ENCODE measurements around the gene TREM1. TPM values are rescaled to one million over a fixed set of nuclear protein-coding genes. Genes with fewer than 3 reads are reported as not detected.

The TREM1 gene
- polyA plus RNA-seq, 1 donor (not counting 4 experiments of a cell fraction or from before 2014, with no cell fraction given), result not detected

DNA sequence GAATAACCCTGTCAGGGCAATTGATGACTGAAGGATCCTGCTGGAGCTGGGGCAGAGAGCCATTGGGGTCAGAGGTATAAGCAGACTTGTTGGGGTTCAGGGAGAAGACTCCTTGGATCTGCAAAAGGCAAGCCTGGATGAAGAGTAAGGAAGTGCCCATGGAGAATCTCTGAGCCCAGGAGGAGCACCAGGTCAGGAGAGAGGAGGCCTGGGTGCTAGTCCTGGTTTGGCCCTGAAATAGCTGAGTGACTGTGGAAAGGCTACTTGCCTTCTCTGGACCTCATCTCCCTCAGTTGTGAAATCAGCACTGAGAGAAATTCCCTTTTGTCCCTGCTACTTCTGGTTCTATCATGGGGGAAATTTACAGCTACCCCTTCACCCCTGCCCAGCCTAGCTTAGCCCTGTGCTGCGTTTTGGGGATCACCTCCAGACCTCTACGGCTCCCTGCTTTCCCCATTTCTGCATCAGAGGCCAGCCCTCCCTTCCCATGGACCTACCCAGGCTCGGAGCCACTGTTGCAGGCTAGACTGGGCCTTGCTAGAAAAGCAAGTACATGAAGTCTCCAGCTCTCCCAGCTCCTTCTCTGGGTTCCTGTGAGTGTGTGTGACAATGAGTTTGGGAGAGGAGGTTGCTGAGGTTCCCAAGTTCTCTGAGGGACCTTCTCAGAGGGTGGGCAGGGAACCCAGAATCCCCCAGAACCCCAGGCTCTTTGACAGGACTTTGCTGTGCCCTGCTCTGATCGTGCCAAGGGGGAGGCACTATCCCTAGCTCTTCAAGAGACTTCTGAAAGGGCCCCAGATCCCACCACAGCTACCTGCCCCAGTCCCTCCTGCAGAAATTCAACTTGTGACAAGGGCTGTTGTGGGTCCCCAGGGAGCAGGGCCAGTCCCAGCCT, 46.6 kb upstream of the TREM1 start:
- DNase-seq (ENCODE audit: low read depth, low spot score), result no peak
- peaks cover 17% of the 10 kb centered on the region for H3K27me3 ChIP-seq (ENCODE audit: control insufficient read depth, extremely low read depth, insufficient read depth, low read length)
- no peaks in the 10 kb centered on the region for H3K36me3 ChIP-seq (ENCODE audit: control insufficient read depth in 2 of 2, extremely low read depth in 1 of 2, insufficient read depth in 2 of 2, low read length in 2 of 2)
- TF ChIP-seq, protein P1, sequence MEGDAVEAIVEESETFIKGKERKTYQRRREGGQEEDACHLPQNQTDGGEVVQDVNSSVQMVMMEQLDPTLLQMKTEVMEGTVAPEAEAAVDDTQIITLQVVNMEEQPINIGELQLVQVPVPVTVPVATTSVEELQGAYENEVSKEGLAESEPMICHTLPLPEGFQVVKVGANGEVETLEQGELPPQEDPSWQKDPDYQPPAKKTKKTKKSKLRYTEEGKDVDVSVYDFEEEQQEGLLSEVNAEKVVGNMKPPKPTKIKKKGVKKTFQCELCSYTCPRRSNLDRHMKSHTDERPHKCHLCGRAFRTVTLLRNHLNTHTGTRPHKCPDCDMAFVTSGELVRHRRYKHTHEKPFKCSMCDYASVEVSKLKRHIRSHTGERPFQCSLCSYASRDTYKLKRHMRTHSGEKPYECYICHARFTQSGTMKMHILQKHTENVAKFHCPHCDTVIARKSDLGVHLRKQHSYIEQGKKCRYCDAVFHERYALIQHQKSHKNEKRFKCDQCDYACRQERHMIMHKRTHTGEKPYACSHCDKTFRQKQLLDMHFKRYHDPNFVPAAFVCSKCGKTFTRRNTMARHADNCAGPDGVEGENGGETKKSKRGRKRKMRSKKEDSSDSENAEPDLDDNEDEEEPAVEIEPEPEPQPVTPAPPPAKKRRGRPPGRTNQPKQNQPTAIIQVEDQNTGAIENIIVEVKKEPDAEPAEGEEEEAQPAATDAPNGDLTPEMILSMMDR (optimal IDR thresholded peaks at IDR 0.05 in 1 of 3, IDR thresholded peaks at IDR 0.05 in 1 of 3, conservative IDR thresholded peaks at IDR 0.05 in 1 of 3; ENCODE audit: extremely low read depth in 1 of 3, insufficient read depth in 2 of 3, low read length in 3 of 3), result no peak
- no peak for TF ChIP-seq EZH2 (IDR thresholded peaks at IDR 0.05; ENCODE audit: low read length)
- H4K20me1 ChIP-seq (ENCODE audit: control insufficient read depth, extremely low read depth, insufficient read depth, low read length), result no peaks in the 10 kb centered on the region
- no peak for FAIRE-seq
- dilution Hi-C loops (cut with MboI; ENCODE audit: extremely low pct_ligation_motif_present, low sequenced_read_pairs), result no loop called here
- H3K4me3 ChIP-seq (ENCODE audit: control insufficient read depth in 2 of 3, extremely low read depth in 1 of 3, insufficient read depth in 2 of 3, low read depth in 1 of 3, low read length in 3 of 3), result no peak overlapping the region
- H3K4me1 ChIP-seq (ENCODE audit: control insufficient read depth, extremely low read depth, insufficient read depth, low read length), result no peaks in the 10 kb centered on the region
- no peak overlapping the region for H3K27ac ChIP-seq (ENCODE audit: control insufficient read depth, insufficient read depth, low read length)
- H3K9me1 ChIP-seq (ENCODE audit: control insufficient read depth, extremely low read depth, insufficient read depth, low read length), result no peaks in the 10 kb centered on the region
- no peak overlapping the region for H2AFZ ChIP-seq (ENCODE audit: control insufficient read depth, low read length)
- no peak overlapping the region for H3K9ac ChIP-seq (ENCODE audit: control insufficient read depth, extremely low read depth, insufficient read depth, low read length)
- H3K4me2 ChIP-seq (ENCODE audit: control insufficient read depth, extremely low read depth, insufficient read depth, low read depth, low read length), result no peak overlapping the region
- H3K9me3 ChIP-seq (ENCODE audit: control insufficient read depth, low read depth, low read length), result no peaks in the 10 kb centered on the region
- no peaks in the 10 kb centered on the region for H3K79me2 ChIP-seq (ENCODE audit: control insufficient read depth, insufficient read depth, low read length)

GRCh38 chr6:41332241-41332640, 45.8 kb upstream of the TREM1 start:
- H4K20me1 ChIP-seq (ENCODE audit: control insufficient read depth, extremely low read depth, insufficient read depth, low read length), result no peaks in the 10 kb centered on the region
- H3K4me3 ChIP-seq (ENCODE audit: control insufficient read depth in 2 of 3, extremely low read depth in 1 of 3, insufficient read depth in 2 of 3, low read depth in 1 of 3, low read length in 3 of 3), result no peak overlapping the region
- no peak overlapping the region for H3K27ac ChIP-seq (ENCODE audit: control insufficient read depth, insufficient read depth, low read length)
- DNase-seq (ENCODE audit: low read depth, low spot score) (no peak), FAIRE-seq (no peak)
- no peaks in the 10 kb centered on the region for H3K79me2 ChIP-seq (ENCODE audit: control insufficient read depth, insufficient read depth, low read length)
- H3K4me2 ChIP-seq (ENCODE audit: control insufficient read depth, extremely low read depth, insufficient read depth, low read depth, low read length), result no peak overlapping the region
- dilution Hi-C loops (cut with MboI; ENCODE audit: extremely low pct_ligation_motif_present, low sequenced_read_pairs), result no loop called here
- H2AFZ ChIP-seq (ENCODE audit: control insufficient read depth, low read length), result no peak overlapping the region
- H3K9ac ChIP-seq (ENCODE audit: control insufficient read depth, extremely low read depth, insufficient read depth, low read length), result no peak overlapping the region
- no peaks in the 10 kb centered on the region for H3K9me1 ChIP-seq (ENCODE audit: control insufficient read depth, extremely low read depth, insufficient read depth, low read length)
- no peaks in the 10 kb centered on the region for H3K36me3 ChIP-seq (ENCODE audit: control insufficient read depth in 2 of 2, extremely low read depth in 1 of 2, insufficient read depth in 2 of 2, low read length in 2 of 2)
- TF ChIP-seq, protein P1 (optimal IDR thresholded peaks at IDR 0.05 in 1 of 3, IDR thresholded peaks at IDR 0.05 in 1 of 3, conservative IDR thresholded peaks at IDR 0.05 in 1 of 3; ENCODE audit: extremely low read depth in 1 of 3, insufficient read depth in 2 of 3, low read length in 3 of 3), result no peak
- no peak for TF ChIP-seq EZH2 (IDR thresholded peaks at IDR 0.05; ENCODE audit: low read length)
- peaks cover 17% of the 10 kb centered on the region for H3K27me3 ChIP-seq (ENCODE audit: control insufficient read depth, extremely low read depth, insufficient read depth, low read length)
- H3K9me3 ChIP-seq (ENCODE audit: control insufficient read depth, low read depth, low read length), result no peaks in the 10 kb centered on the region
- no peaks in the 10 kb centered on the region for H3K4me1 ChIP-seq (ENCODE audit: control insufficient read depth, extremely low read depth, insufficient read depth, low read length)
